NCI-H524 (cell line): ENCODE results near the gene EMC9.

Experiments used
- DNase-seq, 2 experiments: peaks; one replicate each; lab custom pipeline; 2025; lab: John Stamatoyannopoulos, UW

The EMC9 gene

DNA sequence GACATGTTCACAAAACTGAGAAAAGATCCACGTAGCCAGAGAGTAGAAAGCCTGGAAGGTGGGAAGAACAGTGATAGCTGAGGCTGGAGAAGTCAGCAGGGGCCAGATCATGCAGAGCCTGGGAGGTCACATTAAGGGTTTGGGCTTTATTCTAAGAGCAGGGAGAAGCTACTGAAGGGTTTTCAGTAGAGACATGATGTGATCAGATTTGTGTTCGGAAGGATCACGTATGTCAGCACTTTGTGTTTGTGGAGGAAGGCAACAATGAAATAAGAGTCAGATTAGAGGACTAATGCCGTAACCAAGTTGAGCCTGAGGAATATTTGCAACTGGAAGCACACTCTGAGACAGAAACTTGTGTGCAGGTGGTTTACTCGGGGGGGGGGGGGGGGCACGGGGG lies 51.5 kb downstream of the EMC9 start:
- DNase-seq, result no peak
